GM18873 (cell line): ENCODE data around the gene DYNC2LI1.

Experiments used
- ATAC-seq: cut with Tn5 transposase; IDR thresholded peaks from one replicate; pipeline ENCODE4 v1.9.1; 2021; ENCODE audit warnings: mild to moderate bottlenecking, moderate library complexity, moderate number of reproducible peaks; ENCODE audit not compliant: unreplicated experiment, low FRiP score

DYNC2LI1 gene

DNA sequence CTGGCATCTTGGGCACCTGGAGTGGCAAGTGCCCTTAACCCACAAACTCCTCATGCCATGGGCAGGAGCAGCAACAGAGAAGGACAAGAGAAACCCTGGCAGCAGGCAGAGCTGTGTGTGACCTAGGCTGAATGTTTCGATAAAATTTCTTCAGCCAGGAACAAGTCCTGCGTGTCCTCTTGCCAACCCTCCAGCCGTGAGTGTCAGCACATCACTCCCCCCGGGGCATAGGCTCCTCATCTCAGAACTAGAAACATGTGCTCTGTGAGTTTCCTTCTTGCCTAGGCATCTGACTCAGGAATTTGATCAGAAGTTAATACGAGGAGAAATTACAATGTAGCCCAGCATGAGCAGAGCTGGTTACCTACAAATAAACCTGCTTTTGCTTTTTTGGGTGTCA lies 67.1 kb downstream of the DYNC2LI1 start:
- ATAC-seq = no peak

DNA sequence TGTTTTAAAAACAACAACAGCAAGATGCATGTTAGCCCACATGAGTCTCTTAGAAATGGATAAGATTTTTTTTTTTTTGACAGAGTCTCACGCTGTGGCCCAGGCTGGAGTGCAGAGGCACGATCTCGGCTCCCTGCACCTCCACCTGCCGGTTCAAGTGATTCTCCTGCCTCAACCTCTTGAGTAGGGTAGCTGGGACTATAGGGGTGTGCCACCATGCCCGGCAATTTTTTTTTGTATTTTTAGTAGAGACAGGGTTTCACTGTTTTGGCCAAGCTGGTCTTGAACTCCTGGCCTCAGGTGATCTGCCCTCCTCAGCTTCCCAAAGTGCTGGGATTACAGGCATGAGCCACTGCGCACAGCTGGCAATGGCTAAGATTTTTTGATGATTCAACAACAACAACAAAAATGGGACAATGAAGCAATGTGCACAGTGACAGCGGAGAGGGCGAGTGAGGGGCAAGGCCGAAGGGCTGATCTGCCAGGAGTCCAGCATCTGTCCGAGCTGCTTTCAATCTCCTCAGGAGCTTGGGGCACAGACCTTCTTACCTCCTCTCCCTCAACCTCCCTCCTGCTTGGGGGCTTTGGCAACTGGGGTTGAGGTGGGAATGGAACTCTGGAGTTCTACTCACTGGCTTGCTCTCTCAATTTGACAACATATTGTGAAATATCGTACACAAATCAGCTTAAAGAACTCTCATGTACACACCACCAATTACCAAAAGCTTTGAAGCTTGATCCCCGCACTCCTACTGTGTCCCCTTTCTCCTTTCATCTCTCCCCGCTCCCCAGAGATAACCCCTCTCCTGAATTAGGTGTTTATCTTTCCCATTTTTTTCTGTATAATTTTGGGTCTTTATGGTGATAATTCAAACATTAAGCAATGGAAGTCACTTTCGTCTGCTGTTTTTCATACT lies 68.4 kb downstream of the DYNC2LI1 start:
- no peak for ATAC-seq

DNA sequence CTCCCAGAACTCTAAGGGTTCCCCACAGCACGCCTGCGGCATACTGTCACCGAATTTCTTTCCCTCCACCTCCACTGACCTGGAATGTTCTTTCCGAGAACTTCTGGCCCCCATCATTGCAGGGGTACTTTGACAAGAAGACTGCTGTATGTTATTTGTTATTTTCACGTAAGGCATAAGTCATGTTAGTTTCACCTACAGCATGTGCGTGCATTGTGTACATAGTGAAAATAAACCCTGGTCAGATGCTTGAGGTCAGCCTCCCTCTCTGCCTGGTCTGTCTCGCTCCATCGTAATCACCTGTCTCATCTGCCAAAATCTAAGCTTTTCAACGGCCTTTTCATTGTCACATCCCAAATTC lies 69.0 kb downstream of the DYNC2LI1 start:
- no peak for ATAC-seq

DNA sequence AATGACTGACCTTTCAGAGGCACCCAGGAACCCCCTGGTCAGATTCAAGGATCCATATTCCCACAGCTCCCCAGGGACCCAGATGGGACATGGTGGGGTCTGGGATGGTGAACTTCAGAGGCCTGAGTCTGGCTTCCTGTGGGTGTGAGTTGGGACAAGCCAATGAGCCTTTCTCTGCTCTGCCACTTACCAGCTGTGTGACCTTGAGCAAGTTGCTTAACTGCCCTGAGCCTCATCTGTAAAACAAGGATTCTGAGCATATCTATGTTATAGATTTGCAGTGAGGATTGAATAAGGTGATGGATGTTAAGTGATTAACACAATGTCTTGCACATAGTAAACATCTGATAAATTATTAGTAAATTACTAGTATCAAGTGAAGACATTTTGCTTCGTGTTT lies 71.3 kb downstream of the DYNC2LI1 start:
- no peak for ATAC-seq

DNA sequence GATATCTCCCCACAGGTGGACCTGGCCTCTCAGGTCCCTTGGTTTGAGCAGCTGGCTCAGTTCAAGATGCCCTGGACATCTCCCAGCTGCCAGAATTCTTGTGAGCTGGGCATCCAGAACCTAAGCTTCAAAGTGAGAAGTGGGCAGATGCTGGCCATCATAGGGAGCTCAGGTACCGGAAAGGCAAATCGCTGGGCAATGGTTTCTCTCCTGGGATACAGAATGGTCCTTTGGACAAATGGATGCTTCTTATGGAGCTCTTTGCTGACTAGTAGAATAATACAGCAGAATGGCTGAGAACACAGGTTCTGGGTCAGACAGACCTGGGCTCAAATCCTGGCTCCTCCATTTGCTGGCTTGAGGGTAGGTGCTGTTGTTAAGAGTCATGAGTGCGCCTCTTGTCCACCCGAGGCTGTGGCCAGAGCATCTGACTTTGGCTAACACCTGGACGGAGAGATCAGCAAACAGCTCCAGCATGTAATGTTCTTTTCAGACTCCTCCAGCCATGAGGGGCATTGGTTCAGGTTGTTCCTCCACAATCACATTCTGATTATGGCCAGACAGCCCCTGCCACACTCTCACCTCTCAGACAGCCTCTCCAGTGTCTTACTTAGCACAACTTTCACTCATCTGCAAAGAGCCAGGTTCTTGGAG lies 72.4 kb downstream of the DYNC2LI1 start:
- no peak for ATAC-seq

DNA sequence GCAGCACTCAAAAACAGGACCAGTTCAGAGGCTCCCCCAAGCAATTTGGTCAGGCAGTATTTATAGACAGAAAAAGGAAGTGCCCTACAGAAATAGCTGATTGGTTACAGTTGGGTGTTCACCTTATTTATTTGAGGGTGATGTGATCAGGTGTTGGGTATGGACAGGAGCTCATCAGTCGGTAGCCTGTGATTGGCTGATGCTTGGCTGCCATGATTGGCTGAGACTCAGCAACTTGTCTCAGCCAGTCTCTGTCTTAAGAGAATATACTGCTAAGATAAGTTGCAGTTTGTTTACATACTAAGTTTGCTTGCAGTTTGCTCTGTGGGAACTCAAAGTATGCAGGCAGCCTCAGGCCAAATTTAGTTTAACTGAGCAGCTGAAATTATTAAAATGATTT lies 74.4 kb downstream of the DYNC2LI1 start:
- ATAC-seq = no peak

DNA sequence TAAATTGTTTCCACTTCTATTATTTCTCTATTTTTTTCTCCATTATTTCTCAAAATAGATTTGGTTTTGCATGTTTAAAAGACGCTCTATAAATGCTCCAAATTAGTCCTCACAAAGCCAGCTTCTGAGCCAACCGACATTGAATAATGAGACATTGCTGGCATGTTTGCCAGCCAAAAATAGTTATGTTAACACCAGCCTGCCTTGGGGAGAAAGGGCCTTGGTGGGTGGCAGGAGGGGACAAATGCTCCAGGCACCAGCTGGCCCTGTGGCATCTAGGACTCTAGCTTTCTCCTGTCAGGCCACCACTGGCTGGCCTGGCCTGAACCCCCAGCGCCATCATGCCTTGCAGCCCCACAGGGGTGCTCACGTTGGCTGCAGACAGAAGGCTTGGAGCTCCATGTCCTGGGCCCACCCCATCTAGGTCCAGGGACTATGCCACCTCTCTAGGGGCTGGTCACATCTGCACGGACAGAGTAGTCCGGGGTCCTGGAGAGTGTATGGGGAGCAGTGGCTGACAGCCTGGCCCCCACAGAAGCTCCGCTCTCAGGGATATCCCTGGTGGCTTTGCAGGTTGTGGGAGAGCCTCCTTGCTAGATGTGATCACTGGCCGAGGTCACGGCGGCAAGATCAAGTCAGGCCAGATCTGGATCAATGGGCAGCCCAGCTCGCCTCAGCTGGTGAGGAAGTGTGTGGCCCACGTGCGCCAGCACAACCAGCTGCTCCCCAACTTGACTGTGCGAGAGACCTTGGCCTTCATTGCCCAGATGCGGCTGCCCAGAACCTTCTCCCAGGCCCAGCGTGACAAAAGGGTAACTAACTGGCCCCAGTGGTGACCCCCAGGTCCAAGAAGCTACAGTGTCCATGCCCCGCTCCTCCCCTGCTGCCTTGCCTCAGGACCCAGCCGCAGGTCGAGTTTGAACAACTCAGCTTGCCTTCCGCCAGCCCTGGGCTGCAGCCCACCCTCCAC lies 77.5 kb downstream of the DYNC2LI1 start:
- no peak for ATAC-seq

DNA sequence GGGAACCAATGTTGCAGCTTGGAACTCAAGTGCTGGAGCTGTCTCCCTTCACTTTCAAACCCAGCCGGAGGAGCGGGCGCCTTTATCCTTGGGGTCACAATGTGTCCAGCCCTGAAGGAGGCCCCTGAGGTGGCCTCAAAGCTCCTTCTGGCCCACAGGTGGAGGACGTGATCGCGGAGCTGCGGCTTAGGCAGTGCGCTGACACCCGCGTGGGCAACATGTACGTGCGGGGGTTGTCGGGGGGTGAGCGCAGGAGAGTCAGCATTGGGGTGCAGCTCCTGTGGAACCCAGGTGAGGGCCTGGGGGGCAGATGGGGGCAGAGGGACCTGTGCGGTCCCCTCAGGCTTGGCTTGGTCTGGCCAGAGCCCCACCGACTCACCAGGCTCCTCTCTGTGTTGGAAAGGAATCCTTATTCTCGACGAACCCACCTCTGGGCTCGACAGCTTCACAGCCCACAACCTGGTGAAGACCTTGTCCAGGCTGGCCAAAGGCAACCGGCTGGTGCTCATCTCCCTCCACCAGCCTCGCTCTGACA lies 78.4 kb downstream of the DYNC2LI1 start:
- ATAC-seq = no peak

DNA sequence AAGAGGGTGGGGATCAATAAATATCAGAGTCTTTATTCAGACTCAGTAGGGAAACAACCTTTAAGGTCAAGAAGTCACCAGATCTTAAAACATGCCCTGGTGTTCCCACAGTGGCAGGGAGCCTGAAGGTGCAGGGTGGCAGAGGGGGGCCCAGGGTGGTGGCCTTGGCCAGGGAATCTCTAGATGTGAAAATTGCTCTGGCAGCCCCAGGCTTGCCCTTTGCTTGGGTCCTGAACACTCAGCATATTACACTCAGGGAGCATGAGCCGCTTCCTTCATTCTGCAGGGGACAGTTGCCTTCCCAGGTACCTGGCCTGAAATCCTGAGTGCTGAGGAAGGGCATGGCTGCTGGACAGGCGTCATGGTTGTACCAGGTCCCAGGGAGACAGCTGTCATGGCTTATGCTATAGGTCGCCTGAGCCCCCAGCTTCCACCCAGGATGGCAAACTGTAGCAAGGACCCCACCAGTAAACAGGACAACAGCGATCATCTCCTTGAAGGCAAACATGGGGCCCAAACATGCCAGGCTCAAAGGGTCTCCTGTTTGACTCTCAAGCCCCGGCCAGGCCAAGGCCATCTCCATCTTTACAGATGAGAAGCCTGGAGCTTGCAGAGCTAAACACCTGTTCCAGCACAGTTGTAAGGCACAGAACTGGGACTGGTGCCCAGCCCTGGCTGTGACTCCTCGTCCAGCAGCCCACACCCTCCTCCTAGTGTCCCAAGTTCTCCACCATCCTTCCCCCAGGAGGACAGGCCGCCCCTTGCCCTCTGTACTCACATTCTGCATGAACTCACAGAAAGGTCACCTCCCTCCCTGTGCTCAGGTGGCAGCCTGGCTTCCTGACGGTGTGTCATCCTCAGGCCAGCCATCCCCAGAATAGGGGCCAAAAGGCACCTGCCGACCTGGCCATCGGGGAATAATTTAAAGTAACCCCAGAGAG lies 79.6 kb downstream of the DYNC2LI1 start:
- no peak for ATAC-seq

DNA sequence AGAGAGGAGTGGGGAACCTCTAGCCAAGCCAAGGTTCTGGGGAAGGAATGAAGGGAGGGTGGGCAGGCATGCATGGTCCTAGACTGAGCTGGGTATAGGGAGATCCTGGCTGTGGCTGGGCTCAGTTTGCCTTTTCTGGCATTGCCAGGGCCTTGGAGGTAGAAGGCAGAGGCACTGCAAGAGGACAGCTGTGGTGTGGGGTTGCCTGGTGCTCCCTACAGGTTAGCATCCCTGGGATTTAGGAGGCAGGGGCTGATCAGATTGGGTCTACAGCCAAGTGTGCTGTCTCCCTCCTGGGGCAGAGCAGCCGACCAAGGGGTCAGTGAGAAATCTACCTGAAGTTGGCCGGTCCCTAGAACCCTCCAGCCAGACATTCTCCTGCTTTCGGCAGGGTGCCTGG lies 80.8 kb downstream of the DYNC2LI1 start:
- ATAC-seq = no peak

DNA sequence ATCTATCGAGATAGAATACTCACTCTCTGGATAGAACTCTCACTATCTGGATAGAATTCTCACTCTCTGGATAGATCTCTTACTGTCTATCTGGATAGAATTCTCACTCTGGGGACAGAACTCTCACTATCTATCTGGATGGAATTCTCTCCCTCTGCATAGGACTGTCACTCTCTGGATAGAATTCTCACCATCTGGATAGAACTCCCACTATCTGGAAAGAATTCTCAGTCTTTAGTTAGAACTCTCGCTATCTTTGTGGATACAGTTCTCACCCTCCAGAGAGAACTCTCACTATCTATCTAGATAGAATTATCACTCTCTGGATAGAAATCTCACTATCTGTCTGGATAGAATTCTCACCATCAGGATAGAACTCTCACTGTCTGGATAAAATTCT lies 81.5 kb downstream of the DYNC2LI1 start:
- no peak for ATAC-seq
